SHP77 (cell line): ENCODE data around the gene PIEZO1.
"Not testable (repeated sequence)": the region's sequence is repeated elsewhere in the genome, so short reads cannot be mapped to it uniquely, and the experiment has no call there.

Source experiments
- DNase-seq, 2 experiments: peaks; one replicate each; lab custom pipeline; 2025; lab: John Stamatoyannopoulos, UW

Gene PIEZO1

DNA sequence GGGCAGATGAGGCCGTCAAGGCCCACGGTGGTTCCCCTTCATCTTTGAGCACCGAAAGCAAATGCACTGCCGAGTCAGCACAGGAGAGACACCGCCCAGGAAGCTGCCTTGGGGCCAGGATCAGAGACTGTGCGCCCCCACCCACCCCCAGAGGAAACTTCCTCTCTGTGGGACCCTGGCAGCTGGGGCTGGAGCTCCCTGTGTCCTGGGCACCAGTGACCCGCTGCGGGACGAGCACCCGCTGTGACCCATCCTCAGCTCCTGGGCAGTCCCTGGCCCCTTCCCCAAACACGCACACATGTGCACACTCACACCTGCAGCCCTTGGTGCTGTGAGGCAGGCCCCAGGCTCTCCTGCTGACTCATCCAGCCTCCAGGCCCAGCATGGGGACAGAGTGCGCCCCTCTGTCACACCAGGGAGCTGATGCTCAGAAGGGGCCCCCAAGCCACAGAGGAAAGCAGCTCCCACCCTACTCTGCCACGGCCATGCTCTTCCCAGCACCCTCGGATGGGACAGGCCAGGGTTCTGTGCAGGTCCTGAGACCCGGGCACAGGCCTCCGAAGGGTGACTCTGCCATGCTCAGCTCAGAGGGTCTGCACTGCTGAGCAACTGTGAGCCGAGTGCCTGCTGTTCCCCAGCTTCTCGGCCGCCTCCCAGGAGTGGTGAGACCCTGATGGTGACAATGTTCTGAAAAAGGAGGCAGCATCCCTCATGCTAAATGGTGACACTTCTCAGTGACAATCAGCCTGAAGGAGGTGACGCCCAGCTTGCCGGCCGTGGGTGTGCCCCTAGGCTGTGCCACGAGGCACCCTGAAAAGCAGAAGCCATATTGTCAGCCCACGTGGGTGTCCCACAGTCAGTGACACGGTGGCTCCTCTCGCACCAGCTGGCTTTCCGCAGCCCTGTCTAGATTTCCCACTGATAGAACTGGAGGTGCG, 3.6 kb downstream of the PIEZO1 start:
- no peak for DNase-seq

- DNase-seq = no peak
Measured at GRCh38 chr16:88780142-88781062, 4.6 kb downstream of the PIEZO1 start.

- DNase-seq = no peak
Measured at GRCh38 chr16:88779406-88780141, 5.4 kb downstream of the PIEZO1 start.

DNA sequence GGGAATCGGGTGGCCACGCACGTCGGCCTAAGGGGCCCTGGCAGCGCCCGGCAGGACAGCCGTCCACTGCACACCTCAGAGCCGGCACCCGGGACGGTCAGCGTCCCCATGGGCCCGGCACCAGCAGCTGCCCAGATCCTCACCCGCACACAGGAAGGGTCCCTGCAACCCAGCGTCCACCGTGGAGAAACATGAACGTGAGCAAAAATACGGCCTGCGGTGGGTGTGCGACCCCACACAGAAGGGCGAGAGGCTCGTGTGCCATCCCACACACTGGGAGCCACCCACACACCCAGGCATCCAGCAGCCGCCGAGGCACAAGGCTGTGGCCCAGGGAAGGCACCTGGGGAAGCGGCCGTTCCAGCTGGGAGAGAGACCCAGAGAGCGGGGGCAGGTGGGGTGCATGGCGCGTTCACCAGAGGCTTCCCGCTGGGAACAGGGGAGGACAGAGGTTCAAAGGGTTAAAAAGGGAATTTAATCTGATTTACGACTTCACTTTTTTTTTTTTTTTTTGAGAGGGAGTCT, 6.4 kb downstream of the PIEZO1 start:
- no peak for DNase-seq

- DNase-seq = no peak
Measured at GRCh38 chr16:88778271-88778525, 6.8 kb downstream of the PIEZO1 start.

DNA sequence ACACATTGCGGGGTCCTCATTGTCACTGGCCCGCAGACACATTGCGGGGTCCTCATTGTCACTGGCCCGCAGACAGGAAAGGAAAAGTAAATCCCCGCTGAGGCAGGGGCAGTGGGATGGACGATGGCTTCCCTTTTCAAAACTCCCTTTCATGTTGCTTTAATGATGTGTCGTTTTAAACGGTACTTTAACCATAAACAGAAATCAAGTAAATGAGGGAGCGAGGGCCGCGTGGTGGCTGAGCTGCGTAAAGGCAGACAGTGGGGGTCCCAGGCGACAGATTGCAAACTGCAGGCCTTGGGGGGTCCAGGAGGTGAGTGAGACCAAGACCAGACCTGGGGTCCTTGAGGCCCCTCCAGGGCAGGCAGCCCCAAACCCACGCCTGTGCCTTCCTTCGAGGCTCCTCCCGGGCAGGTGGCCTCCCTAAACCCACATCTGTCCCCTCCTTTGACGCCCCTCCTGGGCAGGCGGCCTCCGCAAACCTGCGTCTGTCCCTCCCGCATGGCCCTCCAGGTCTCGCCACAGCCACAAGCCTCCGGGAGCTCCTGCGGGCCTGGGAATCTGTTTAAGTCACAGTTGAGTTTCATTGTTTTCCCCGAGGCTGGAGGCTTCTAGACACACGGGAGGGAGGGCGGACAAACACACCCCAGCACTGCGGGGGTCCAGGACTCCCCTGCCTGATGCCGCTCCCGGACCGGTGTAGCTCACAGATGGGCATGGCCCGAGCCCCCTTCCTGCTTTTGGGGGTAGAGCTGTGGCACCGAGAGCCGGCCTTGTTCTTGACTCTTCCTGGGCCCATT, 7.3 kb downstream of the PIEZO1 start:
- no peak for DNase-seq

GRCh38 chr16:88775825-88776224, 9.2 kb downstream of the PIEZO1 start:
- DNase-seq = no peak

DNA sequence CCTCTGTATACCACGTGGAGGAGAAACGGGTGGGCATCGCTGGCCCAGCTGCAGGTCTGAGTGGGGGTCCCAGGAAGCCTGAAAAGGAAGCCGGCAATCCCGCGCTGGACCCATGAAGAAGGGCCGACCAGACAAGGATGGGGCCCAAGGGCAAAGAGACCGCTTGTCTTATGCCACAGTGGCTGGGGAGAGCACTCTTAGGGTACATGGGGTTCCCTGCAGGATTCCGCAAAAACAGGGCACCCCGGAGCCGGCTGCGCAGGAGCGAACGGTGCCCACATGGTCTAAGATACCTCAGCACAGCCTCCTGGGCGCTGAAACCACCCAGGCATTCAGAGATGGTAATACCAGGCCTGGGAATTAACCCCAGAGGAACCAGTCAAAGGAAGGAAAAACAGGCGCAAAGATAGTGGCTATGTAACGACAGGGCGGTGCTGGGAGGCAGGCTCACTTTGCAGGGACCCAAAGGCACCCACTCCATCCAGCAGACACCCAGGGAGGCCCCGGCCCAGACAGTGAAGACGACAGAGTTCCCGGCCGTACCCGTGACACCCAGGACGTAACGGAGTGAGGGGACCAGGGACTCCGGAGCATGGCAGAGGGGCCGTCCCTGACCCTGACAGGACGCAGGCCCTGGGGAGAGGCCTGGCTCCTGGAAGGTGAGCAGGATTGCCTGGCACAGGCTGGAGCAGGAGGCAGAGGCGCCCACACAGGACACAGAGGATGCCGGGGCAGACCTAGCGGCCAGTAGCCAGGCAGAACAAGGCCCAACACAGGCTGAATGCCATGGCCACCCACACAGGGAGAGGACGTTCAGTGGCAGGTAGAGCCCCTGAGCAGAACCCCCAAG, 10.3 kb downstream of the PIEZO1 start:
- DNase-seq = no peak

GRCh38 chr16:88773812-88774291, 11.2 kb downstream of the PIEZO1 start:
- DNase-seq = no peak

DNA sequence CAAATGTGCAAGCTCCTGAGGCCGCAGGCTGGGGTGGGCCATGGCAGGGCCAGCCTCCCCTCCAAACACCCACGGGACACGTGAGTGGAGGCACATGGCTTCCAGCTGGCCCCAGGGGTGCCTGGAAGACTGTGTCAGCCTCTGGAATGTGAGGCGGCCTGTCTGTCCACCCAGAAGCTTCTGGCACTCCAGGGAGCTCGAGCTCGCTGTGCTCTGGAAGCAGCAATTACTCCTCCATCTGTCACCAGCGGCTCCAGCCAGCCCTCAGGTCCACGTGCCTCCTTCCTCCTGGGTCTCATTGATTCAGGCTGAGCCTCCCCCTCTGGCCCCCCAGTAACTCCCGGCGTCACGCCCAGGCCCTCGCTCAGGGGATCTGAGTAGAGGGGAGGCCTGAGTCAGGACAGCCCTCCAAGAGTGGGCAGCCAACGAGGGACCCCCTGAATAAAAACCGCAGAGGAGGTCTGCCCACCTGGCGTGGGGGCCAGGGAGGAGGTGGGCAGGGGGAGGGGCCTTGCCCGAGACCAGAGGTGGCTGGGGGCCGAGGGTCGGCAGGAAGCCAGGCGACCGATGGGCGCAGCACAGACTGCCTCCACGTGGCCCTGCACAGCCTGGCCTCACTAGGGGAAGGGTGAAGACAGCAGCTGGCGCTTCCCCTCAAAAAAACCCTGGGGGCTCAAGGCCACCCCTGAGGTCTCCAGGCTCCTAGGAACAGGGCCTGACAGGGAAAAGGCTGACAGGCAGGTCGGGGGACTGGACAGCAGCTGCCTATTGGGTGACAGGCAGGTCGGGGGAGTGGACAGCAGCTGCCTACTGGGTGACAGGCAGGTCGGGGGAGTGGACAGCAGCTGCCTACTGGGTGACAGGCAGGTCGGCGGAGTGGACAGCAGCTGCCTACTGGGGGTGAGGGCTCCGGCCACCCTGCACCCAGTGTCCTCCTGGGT, 11.9 kb downstream of the PIEZO1 start:
- no peak for DNase-seq

- DNase-seq = not testable (repeated sequence)
Measured at GRCh38 chr16:88771781-88772180, 13.2 kb downstream of the PIEZO1 start.

- DNase-seq = no peak
Measured at GRCh38 chr16:88771294-88771772, 13.7 kb downstream of the PIEZO1 start.

DNA sequence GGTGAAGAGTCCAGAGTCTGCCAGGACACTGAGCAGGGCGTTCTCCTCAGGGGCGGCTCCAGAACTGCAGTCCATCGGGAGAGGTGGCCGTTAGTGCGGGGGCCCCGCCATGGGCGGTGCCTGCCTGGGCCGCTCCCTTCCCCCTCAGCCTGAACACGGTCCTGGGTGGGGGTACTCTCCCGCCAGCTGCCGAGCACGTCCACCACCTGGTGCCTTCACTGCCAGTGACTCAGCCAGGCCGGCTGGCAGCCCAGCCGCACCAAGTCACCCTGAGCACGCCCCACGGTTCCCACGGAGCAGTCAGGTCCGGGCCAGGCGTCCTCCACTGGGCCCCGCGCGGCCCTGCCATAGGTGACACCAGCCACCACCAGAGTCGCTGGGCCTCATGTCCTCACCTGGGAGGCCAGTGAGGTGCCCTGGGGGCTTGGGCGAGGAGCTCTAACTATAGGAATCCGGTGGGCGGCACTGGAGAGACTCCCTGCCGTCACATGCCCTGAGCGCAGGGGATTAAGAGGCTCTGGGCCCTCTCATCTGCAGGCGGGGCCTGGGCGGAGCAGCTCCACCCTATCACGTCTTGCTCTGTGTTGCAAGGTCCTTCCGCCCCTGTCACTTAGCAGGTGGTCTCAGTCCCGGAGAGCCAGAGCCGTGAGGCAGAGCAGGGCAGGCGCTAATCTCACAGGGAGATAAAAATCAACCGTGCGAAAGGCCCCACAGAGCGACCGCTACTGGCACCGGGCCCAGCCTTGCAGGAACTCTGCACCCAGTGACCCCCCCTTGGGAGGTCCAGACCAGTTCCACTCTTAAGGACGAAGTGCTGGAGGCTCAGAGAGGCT, 14.3 kb downstream of the PIEZO1 start:
- DNase-seq = peak; percentile 53 to 61

DNA sequence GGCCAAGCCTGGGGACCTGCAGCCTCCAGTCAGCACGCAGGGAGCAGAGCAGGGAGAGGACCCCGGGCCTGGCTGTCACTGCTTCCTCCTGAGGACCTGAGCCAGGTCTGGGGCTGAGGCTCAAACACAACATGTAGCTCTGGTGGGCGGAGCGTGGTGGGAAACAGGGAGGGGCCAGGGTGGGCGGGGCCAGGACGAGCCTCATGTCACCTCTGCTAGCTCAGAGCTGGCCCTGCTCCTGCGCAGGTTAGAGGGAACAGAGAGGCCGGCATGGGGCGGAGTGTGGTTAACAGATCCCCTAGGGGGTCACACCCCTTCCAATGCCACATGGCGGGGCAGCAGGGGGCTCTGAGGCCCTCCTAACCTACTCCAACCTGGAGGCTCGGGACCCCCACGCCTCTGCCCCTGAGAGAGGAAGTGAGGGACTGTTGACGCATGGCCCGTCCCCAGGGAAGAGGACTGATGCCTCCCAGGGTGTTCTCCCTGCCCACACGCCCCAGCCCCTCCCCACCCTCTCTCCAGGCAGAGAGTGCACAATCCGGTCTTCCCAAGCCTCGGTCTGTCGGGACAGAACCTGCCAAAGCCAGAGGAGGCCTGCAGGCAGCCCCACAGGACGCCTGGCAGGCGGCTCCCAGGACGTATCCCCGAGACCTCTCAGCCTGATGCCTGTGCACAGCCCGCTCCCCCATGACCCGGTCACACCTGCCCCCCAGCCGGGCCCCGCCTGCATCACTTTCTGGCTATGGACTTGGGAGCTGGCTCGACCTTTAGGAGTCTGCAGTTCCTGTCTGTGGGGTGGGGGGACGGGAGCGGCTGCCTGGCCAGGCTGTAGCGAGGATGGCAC, 15.2 kb downstream of the PIEZO1 start:
- DNase-seq = peak; percentile 77 to 82

GRCh38 chr16:88768071-88768783, 16.8 kb downstream of the PIEZO1 start:
- peak in 1 of 2 experiments; percentile 46 for DNase-seq

DNA sequence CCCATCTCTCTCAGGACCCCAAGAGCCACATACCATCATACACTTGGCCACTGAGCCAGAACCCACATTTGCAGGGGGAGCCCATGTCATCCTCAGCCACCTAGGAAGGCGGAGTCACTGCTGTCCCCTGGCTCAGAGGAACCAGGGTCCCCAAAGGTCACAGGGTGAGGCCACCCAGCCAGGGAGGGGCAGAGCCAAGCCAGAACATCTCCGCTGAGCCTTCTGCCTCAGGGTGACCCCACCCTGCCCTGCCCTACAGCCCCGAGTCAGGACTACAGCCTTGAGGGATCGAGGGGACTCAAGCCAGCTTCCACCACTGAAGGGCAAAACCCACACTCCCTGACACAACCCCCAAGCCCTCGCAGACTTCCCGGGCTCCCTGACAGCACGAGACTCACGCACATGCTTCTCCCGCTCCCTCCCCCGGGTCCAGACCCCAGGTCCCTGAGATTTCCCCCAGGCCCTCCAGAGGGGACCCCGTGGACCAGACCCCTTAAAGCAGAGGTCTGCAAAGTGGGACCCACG, 17.4 kb downstream of the PIEZO1 start:
- DNase-seq = no peak
